Measurements from ENCODE around the gene PRKN.
"Not testable (repeated sequence)": the region's sequence is repeated elsewhere in the genome, so short reads cannot be mapped to it uniquely, and the experiment has no call there.

Gene PRKN

DNA sequence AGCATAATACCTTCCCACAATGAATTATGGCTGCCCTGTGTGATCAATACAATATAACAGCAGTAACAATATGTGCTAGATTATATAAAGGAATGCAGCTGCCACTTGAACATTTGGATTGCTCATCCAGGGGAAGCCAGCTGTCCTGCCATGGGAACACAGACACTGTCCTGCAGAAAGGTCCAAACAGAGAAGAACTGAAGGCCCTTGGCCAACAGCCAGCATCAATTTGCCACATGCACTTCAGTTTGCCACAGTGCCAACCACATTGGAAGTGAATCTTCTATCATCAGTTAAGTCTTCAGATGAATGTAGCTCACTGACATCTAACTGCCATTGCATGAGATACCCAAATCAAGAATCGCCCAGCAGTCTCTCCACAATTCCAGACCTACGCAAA lies 332.4 kb downstream of the PRKN start:
- no peaks in the 10 kb centered on the region for H3F3A ChIP-seq (ENCODE audit: insufficient read depth, low read length)
- H3K36me3 ChIP-seq (ENCODE audit: insufficient read depth, low read length): no peaks in the 10 kb centered on the region
- H3K9me3 ChIP-seq (ENCODE audit: low read length): no peaks in the 10 kb centered on the region
- H3K4me3 ChIP-seq (ENCODE audit: low read depth, low read length, poor library complexity, severe bottlenecking): no peak overlapping the region
- no peak overlapping the region for H3K9ac ChIP-seq (ENCODE audit: low read length)
- H4K20me1 ChIP-seq (ENCODE audit: insufficient read depth, low read length): no peaks in the 10 kb centered on the region
- no peak overlapping the region for H3K27ac ChIP-seq (ENCODE audit: low read depth, low read length, poor library complexity, severe bottlenecking)
- H3K79me2 ChIP-seq (ENCODE audit: insufficient read depth, low read length): no peaks in the 10 kb centered on the region
- no peak overlapping the region for H3K4me2 ChIP-seq (ENCODE audit: low read length)
- no peaks in the 10 kb centered on the region for H3K27me3 ChIP-seq (ENCODE audit: insufficient read depth, low read length)
- H3K9me2 ChIP-seq (ENCODE audit: low read depth, low read length): no peaks in the 10 kb centered on the region
- no peaks in the 10 kb centered on the region for H3K4me1 ChIP-seq (ENCODE audit: insufficient read depth, low read length, severe bottlenecking)
- TF ChIP-seq EZH2 (IDR thresholded peaks at IDR 0.05; ENCODE audit: borderline replicate concordance, low read length): no peak
- TF ChIP-seq, protein P1, sequence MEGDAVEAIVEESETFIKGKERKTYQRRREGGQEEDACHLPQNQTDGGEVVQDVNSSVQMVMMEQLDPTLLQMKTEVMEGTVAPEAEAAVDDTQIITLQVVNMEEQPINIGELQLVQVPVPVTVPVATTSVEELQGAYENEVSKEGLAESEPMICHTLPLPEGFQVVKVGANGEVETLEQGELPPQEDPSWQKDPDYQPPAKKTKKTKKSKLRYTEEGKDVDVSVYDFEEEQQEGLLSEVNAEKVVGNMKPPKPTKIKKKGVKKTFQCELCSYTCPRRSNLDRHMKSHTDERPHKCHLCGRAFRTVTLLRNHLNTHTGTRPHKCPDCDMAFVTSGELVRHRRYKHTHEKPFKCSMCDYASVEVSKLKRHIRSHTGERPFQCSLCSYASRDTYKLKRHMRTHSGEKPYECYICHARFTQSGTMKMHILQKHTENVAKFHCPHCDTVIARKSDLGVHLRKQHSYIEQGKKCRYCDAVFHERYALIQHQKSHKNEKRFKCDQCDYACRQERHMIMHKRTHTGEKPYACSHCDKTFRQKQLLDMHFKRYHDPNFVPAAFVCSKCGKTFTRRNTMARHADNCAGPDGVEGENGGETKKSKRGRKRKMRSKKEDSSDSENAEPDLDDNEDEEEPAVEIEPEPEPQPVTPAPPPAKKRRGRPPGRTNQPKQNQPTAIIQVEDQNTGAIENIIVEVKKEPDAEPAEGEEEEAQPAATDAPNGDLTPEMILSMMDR (IDR thresholded peaks at IDR 0.05; ENCODE audit: low read length): no peak
- H2AFZ ChIP-seq (ENCODE audit: low read length): no peak overlapping the region

GRCh38 chr6:162390961-162391811 lies 336.4 kb downstream of the PRKN start:
- not testable (repeated sequence) for H3K4me1 ChIP-seq (ENCODE audit: insufficient read depth, low read length, severe bottlenecking); H4K20me1 ChIP-seq (ENCODE audit: insufficient read depth, low read length); H3F3A ChIP-seq (ENCODE audit: insufficient read depth, low read length); H3K9me2 ChIP-seq (ENCODE audit: low read depth, low read length); H3K27ac ChIP-seq (ENCODE audit: low read depth, low read length, poor library complexity, severe bottlenecking); H3K4me2 ChIP-seq (ENCODE audit: low read length); H3K9ac ChIP-seq (ENCODE audit: low read length); H3K9me3 ChIP-seq (ENCODE audit: low read length); H3K79me2 ChIP-seq (ENCODE audit: insufficient read depth, low read length); H2AFZ ChIP-seq (ENCODE audit: low read length); H3K4me3 ChIP-seq (ENCODE audit: low read depth, low read length, poor library complexity, severe bottlenecking); H3K27me3 ChIP-seq (ENCODE audit: insufficient read depth, low read length); H3K36me3 ChIP-seq (ENCODE audit: insufficient read depth, low read length)

- H4K20me1 ChIP-seq (ENCODE audit: insufficient read depth, low read length): no peaks in the 10 kb centered on the region
- no peak overlapping the region for H2AFZ ChIP-seq (ENCODE audit: low read length)
- no peaks in the 10 kb centered on the region for H3K4me1 ChIP-seq (ENCODE audit: insufficient read depth, low read length, severe bottlenecking)
- H3K27me3 ChIP-seq (ENCODE audit: insufficient read depth, low read length): no peaks in the 10 kb centered on the region
- TF ChIP-seq, protein P1 (IDR thresholded peaks at IDR 0.05; ENCODE audit: low read length): no peak
- no peak for TF ChIP-seq EZH2 (IDR thresholded peaks at IDR 0.05; ENCODE audit: borderline replicate concordance, low read length)
- no peak overlapping the region for H3K4me3 ChIP-seq (ENCODE audit: low read depth, low read length, poor library complexity, severe bottlenecking)
- H3F3A ChIP-seq (ENCODE audit: insufficient read depth, low read length): no peaks in the 10 kb centered on the region
- H3K9ac ChIP-seq (ENCODE audit: low read length): no peak overlapping the region
- no peaks in the 10 kb centered on the region for H3K9me2 ChIP-seq (ENCODE audit: low read depth, low read length)
- H3K4me2 ChIP-seq (ENCODE audit: low read length): no peak overlapping the region
- H3K27ac ChIP-seq (ENCODE audit: low read depth, low read length, poor library complexity, severe bottlenecking): no peak overlapping the region
- no peaks in the 10 kb centered on the region for H3K9me3 ChIP-seq (ENCODE audit: low read length)
- no peaks in the 10 kb centered on the region for H3K79me2 ChIP-seq (ENCODE audit: insufficient read depth, low read length)
- no peaks in the 10 kb centered on the region for H3K36me3 ChIP-seq (ENCODE audit: insufficient read depth, low read length)
Observed at GRCh38 chr6:162389343-162390085, 338.1 kb downstream of the PRKN start.

Measured in OCI-LY1 (cell line).